NCI-H1417 (cell line): ENCODE data around the gene LITAFD.

Experiments
- DNase-seq, 3 experiments: peaks; one replicate each; lab custom pipeline; 2025; lab: John Stamatoyannopoulos, UW

LITAFD gene

GRCh38 chr16:8920645-8921346 is 38.6 kb downstream of the LITAFD start:
- DNase-seq, result no peak

DNA sequence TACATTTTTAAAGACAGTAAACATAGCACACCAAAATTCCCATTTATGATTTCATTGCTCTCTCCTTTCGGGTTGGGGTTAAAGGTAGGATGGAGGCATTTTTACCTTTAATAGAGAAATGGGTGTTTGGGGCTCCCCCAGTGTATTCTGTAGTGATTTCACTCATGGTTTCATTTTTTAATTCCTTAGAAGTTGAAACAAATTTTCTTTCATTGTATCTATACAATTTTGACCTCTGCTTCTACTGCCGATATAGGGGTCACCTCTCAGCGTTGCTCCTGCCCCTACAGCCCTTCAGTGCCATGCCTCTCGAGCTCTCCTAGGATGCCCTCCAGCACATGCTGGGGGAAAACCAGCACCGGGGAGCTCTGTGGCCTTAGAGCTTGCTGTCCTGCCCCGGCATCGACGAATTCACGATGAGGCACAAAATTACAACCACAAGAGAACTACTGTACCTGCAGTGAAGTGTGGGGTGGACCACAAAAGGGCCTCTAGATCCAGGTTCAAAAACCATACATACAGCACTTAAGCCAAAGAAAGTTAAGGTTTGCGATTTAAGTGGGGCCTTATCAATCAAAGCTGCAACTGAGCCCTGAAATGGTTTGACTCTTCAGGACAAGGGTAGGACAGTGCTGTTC is 39.3 kb downstream of the LITAFD start:
- no peak for DNase-seq

- no peak for DNase-seq
Observed at GRCh38 chr16:8923199-8923598, 41.0 kb downstream of the LITAFD start.

GRCh38 chr16:8924214-8924613 is 42.1 kb downstream of the LITAFD start:
- DNase-seq, result no peak

DNA sequence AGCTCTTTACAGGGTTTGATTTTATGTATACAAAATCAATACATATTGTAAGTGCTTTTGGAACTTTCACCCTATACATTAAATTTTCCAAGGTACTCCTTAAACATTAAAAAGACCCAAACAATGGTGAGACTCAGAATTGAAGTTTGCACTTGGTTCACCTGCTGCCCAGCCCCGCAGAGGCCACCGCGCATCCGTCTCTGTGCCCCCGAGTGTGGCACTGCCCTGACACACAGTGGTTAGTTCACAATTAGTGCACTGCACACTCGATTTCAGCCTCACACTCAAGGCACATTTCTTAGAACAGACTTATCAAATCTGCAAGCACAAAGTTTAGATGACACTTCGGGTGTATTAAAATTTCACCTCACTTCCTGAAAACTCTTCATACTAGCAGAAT is 43.3 kb downstream of the LITAFD start:
- DNase-seq, result no peak

DNA sequence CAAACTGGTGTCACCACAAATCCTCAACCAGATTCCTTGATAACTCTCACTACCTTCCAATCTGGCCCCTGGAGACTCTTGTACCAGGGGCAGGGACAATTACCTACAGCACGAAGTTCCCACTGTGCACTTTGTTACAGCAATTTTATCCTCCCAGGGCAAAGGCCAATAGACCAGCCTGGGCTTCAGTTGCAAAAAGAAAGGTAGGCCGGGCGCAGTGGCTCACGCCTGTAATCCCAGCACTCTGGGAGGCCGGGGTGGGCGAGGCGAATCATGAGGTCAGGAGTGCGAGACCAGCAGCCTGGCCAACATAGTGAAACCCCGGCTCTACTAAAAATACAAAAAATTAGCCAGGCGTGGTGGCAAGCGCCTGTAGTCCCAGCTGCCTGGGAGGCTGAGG is 44.7 kb downstream of the LITAFD start:
- DNase-seq, result no peak

DNA sequence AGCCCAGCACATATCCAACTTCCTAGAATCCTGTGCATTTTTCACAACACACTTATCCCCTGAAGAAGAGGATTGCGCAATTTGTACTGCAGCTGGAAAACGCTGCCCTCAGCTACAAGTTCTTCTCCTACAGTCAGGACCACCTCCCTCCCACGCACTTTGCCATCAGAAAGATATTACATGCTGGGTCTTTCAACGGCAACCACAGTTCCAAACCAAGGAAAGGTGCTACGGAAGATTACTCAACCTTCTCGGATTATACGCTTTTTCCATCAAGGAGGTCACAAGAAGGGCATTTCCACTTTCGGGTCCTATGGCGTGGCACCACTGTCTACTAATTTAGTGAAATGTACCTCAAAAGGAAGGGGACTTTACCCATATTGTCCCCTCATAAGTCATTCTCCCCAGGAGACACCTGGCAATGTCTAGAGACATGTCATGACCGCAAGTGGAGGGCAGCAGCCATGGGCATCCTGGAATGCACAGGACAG is 46.4 kb downstream of the LITAFD start:
- DNase-seq, result no peak

- peak in 2 of 3 experiments; percentile 51 to 98 for DNase-seq
Observed at GRCh38 chr16:8929086-8929748, 47.1 kb downstream of the LITAFD start.

- DNase-seq, result no peak
Observed at GRCh38 chr16:8931859-8932258, 49.7 kb downstream of the LITAFD start.

GRCh38 chr16:8934601-8935000 is 52.5 kb downstream of the LITAFD start:
- no peak for DNase-seq
